Measurements from ENCODE around the gene LMBRD1. TPM values are rescaled to one million over a fixed set of nuclear protein-coding genes. Genes with fewer than 3 reads are reported as not detected.

Gene LMBRD1
- 10 to 100 TPM; 48.2 to 77.1 (median 54.0) TPM for total RNA-seq
- polyA plus RNA-seq = 10 to 100 TPM; 52.0 to 83.0 TPM
- long read RNA-seq, donor 1, transcript LMBRD1-202 (16 exons, 2,264 nt) = major isoform, 99 of 116 reads
- long read RNA-seq, donor 1, partial matches to known transcripts = 4 of 116 reads
- long read RNA-seq, donor 1, other reads (novel, unspliced or antisense) = 7 of 116 reads
- long read RNA-seq, donor 2, transcript LMBRD1-202 (16 exons, 2,264 nt) = major isoform, 13 of 16 reads
- long read RNA-seq, donor 2, partial matches to known transcripts = 0 of 16 reads
- long read RNA-seq, donor 2, other reads (novel, unspliced or antisense) = 0 of 16 reads
- long read RNA-seq, donor 3, transcript LMBRD1-226 (16 exons, 2,092 nt) = minor isoform, 6 of 65 reads
- long read RNA-seq, donor 3, transcript LMBRD1-202 (16 exons, 2,264 nt) = major isoform, 54 of 65 reads
- long read RNA-seq, donor 3, partial matches to known transcripts = 1 of 65 reads
- long read RNA-seq, donor 3, other reads (novel, unspliced or antisense) = 2 of 65 reads

DNA sequence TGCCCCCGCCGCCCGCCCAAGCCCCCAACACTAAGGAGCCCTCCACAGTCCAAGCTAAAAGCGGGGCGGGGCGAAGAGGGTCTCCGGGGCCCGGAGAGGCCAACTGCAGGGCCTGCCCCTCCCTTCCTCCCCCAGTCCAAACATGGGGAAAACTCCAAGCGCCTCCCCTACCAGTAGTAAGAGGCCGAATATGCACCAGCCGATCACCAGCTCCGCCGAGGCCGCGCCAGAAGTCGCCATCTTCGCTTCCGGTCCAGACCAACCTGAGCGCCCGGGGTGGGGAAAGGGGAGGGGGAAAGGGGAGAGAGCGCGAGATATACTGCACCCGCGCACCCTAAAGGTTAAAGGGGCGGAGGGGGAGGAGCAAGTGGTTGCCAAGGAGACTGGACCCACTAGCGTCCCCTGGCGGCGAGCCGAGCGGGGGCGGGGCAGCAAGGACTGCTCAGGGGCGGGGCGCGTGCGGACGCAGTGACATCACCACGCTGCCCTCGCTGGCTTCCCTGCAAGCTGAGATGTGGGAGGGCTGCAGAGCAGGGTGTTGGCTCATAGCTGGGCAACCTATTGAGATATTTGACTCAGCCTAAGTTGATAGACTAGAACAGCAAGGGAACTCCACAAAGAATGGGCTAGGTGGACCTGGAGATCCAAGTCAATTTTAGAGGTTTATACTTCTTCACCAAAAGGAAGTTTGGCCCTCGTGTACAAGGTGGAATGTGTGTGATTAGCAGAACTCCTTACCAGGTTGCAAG lies at the start of gene LMBRD1:
Gene LMBRD1, minus strand, starts transcription at position 369 of the 749 bp plus-strand sequence. Its CDS starts 129 bp downstream, at position 240.
- intact Hi-C loops (cut with DNase I) = no loop called here
- WGBS, 3 donors = 0 to 1% (median 1%) methylated on average over 39 of the region's 39 CpGs

DNA sequence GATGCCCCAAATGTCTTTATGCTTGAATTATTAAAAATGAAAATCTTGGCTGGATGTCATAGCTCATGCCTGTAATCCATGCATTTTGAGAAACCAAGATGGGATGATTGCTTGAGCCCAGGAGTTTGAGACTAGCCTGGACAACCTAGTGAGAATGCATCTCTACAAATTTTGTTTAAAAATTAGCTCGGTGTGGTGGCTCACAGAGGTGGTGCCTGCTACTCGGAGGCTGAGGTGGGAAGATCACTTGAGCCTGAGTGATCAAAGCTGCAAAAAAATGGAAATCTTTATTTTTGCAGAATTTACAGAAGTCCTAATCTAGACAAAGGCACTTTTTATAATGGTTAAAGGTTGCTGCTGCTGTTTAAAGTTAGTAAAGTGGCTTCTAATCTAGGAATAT lies 49.5 kb upstream of the LMBRD1 start:
- 72 to 82% (median 80%) methylated on average over 2 of the region's 2 CpGs for WGBS, 3 donors
- no peaks in the 10 kb centered on the region for H3K4me1 ChIP-seq (ENCODE audit: insufficient read depth)
- no peaks in the 10 kb centered on the region for H3K9me3 ChIP-seq
- no peak overlapping the region for H3K4me3 ChIP-seq
- no peak for DNase-seq
- H3K36me3 ChIP-seq = no peaks in the 10 kb centered on the region
- TF ChIP-seq, protein P1, sequence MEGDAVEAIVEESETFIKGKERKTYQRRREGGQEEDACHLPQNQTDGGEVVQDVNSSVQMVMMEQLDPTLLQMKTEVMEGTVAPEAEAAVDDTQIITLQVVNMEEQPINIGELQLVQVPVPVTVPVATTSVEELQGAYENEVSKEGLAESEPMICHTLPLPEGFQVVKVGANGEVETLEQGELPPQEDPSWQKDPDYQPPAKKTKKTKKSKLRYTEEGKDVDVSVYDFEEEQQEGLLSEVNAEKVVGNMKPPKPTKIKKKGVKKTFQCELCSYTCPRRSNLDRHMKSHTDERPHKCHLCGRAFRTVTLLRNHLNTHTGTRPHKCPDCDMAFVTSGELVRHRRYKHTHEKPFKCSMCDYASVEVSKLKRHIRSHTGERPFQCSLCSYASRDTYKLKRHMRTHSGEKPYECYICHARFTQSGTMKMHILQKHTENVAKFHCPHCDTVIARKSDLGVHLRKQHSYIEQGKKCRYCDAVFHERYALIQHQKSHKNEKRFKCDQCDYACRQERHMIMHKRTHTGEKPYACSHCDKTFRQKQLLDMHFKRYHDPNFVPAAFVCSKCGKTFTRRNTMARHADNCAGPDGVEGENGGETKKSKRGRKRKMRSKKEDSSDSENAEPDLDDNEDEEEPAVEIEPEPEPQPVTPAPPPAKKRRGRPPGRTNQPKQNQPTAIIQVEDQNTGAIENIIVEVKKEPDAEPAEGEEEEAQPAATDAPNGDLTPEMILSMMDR (IDR thresholded peaks at IDR 0.05) = no peak
- no peak for TF ChIP-seq EP300 (IDR thresholded peaks at IDR 0.05)
- TF ChIP-seq POLR2A (IDR thresholded peaks at IDR 0.05) = no peak
- no peak overlapping the region for H3K27ac ChIP-seq
- no peaks in the 10 kb centered on the region for H3K27me3 ChIP-seq
- intact Hi-C loops (cut with DNase I) = no loop called here

More for the DNA sequence above, at the start of gene LMBRD1:
- DNase-seq = peak; percentile 96 to 98 (median 98)
- H3K27me3 ChIP-seq = no peaks in the 10 kb centered on the region
- H3K4me1 ChIP-seq (ENCODE audit: insufficient read depth) = peaks cover 5% of the 10 kb centered on the region
- H3K4me3 ChIP-seq = peak within 1 kb of the TSS; percentile 95
- peak within 1 kb of the TSS; percentile 93 to 94 for H3K27ac ChIP-seq
- TF ChIP-seq EP300 (IDR thresholded peaks at IDR 0.05) (no peak), POLR2A (IDR thresholded peaks at IDR 0.05) (peak; percentile 20)
- TF ChIP-seq, protein P1 (IDR thresholded peaks at IDR 0.05) = peak; percentile 52 to 69 (median 62)
- no peaks in the 10 kb centered on the region for H3K9me3 ChIP-seq
- no peaks in the 10 kb centered on the region for H3K36me3 ChIP-seq

DNA sequence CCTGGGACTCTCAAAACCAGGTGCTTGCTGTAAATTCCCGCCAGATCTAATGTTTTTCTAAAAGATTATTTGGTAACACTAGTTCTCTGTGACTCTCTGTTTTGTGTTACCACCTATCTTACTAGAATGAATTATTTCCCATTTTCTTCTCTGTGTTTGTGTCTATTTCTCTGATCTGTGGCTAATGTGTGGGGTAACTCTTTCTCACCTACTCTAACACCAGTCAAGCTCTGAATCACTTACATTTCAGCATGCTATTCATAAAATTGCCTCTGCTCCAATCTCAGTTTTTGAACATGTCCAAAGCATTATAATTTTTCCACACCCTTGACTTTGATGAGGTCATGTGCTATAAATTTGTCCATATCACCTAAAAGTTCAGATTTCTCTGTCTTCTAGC lies 46.4 kb upstream of the LMBRD1 start:
- WGBS, 3 donors = 55 to 70% (median 69%) methylated on average over 1 of the region's 1 CpG
- H3K36me3 ChIP-seq = no peaks in the 10 kb centered on the region
- DNase-seq = no peak
- no peak overlapping the region for H3K27ac ChIP-seq
- no peaks in the 10 kb centered on the region for H3K27me3 ChIP-seq
- intact Hi-C loops (cut with DNase I) = no loop called here
- no peaks in the 10 kb centered on the region for H3K9me3 ChIP-seq
- no peaks in the 10 kb centered on the region for H3K4me1 ChIP-seq (ENCODE audit: insufficient read depth)
- TF ChIP-seq EP300 (IDR thresholded peaks at IDR 0.05) = no peak
- TF ChIP-seq, protein P1 (IDR thresholded peaks at IDR 0.05) = no peak
- H3K4me3 ChIP-seq = no peak overlapping the region

DNA sequence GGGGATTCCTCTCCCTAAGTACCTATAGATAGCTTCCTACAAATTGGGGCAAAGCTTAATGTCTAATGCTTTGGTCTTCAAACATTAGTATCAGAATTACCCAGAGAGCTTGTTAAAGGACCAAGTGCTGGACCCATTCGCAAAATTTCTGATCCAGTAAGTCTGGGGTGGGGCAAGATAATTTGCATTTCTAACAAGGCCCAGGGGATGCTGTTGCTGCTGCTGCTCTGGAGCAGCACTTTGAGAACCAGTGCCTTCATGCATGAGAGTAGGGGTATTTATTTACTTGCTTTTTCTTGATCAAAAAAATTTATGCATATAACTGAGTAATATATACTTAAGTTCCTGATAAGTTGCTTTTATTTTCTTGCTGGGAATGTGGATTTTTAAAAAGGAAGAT lies 45.1 kb upstream of the LMBRD1 start:
- Histone ChIP-seq H3K4me1 (ENCODE audit: insufficient read depth) (no peaks in the 10 kb centered on the region), H3K36me3 (no peaks in the 10 kb centered on the region), H3K27me3 (no peaks in the 10 kb centered on the region), H3K27ac (no peak overlapping the region), H3K4me3 (no peak overlapping the region), H3K9me3 (no peaks in the 10 kb centered on the region)
- intact Hi-C loops (cut with DNase I) = no loop called here
- WGBS, 3 donors = 79 to 98% (median 86%) methylated on average over 1 of the region's 1 CpG
- DNase-seq = no peak
- TF ChIP-seq EP300 (IDR thresholded peaks at IDR 0.05) (no peak), POLR2A (IDR thresholded peaks at IDR 0.05) (no peak)
- TF ChIP-seq, protein P1 (IDR thresholded peaks at IDR 0.05) = no peak

All from ovary (tissue), 10 donors.